GM11168 (cell line): ENCODE measurements around the gene UNKL.
"Not testable (repeated sequence)": the region's sequence is repeated elsewhere in the genome, so short reads cannot be mapped to it uniquely, and the experiment has no call there.

Experiments
- in situ Hi-C: fragments of 300-500 bp; cut with MboI; formaldehyde crosslinking; loops from one replicate; pipeline ENCODE4 v1.12.0; 2022; ENCODE audit warnings: low sequenced_read_pairs; ENCODE audit not compliant: unreplicated experiment

UNKL gene

DNA sequence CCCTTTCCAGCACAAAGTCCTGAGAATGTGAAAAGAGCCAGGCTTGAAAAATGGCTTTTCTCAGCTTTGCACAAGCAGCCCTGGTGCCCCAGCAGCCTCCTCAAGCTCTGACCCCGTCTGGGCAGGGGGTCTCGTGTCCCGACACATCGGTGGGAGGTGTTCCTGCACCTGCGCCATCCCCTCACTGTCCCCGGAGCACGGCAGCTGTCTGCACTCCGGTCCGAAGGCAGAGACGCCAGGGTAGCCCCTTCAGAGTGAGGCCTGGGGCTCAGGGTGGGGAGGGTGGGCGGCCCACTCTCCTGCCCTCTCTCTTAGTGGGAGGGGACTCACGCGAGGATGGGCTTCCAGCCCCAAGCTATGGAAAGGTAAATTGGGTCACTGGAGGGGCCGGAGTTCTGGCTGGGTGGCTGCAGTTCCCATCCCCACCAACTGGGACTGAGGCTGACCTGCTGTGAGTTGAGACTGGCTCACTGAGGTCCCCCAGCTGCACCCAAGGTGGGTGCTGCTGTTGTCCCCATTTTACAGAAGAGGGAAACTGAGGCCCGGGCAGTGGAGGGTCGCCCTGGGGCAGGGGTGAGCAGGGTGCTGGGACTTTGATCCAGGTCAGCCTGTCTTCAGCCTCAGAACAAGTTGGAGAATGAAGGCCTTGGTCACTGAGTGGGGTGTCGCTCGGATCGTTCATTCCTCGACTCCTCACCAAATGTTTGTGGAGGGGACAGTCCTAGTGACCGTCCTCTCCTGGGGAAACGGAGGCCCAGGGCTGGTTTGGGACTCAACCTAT is 83.4 kb downstream of the UNKL start:
- in situ Hi-C loops = no loop called here

DNA sequence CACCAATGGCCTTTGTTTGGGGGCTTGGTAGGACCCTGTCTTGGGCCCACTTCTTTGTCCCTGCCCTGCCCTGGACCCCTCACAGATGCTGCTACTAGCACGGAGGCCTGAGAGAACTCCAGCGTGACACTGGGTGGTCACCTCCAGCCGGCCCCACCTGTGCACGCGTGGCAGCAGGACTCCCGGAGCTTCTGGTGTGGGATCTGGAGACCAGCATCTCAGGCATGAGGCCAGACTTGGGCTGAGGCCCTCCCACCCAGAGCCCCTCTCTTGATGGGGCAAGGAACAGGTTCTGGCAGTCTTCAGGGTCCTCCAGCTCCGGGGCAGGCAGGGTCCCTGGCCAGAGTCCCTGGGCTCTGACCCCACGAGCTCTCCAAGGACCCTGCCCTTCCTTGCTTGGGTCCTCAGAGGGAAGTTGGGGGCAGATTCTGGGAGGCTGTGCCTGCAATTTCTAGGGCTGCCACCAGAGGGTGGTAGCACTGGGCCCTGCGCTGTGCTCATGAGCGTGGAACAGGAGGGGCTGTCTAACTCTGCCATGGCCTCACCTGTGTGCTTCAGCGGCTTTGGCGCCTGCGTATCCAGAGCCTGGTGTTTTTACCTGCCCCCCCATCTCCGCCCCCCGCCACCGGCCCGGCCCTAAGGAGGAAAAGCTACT is 84.1 kb downstream of the UNKL start:
- in situ Hi-C loops = no loop called here

DNA sequence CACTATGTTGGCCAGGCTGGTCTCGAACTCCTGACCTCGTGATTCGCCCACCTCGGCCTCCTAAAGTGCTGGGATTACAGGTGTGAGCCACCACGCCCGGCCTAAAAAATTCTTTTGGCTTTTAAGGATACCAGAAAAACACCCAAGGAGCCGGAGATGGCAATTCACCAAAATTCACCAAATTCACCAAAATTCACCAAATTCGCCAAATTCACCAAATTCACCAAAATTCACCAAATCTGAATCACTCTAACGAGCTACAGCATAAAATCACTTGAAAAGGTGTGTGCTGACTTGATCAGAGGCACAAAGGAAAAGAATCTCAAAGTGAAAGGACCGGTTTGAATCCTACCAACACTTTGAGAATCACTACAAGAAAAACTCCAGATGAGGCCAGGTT is 85.5 kb downstream of the UNKL start:
- in situ Hi-C loops = not testable (repeated sequence)

DNA sequence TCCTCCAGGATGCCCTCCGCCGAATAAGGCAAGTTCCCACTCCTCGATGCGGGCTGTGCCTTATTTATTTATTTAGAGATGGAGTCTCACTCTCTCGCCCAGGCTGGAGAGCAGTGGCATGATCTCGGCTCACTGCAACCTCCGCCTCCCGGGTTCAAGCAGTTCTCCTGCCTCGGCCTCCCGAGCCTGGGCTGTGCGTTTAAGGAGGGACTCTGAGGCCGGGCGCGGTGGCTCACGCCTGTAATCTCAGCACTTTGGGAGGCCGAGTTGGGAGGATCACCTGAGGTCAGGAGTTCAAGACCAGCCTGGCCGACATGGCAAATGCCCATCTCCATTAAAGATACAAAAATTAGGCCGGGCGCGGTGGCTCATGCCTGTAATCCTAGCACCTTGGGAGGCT is 86.4 kb downstream of the UNKL start:
- in situ Hi-C loops = not testable (repeated sequence)

DNA sequence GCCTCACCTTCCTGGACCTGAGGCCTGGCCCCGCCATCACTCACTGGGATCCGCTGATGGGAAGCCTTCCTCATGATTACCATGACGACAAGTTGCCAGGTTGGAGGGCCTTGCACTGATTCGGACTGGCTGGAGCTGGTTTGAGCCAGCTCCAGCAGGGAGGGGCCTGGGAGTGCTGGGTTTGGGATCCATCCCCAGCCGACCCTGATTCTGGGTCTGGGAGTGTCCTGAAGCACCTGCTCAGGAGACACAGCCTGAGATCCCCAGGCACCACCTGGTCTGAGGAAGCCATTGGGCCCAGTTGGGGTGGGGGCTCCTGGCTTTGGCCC is 86.9 kb downstream of the UNKL start:
- in situ Hi-C loops = no loop called here

DNA sequence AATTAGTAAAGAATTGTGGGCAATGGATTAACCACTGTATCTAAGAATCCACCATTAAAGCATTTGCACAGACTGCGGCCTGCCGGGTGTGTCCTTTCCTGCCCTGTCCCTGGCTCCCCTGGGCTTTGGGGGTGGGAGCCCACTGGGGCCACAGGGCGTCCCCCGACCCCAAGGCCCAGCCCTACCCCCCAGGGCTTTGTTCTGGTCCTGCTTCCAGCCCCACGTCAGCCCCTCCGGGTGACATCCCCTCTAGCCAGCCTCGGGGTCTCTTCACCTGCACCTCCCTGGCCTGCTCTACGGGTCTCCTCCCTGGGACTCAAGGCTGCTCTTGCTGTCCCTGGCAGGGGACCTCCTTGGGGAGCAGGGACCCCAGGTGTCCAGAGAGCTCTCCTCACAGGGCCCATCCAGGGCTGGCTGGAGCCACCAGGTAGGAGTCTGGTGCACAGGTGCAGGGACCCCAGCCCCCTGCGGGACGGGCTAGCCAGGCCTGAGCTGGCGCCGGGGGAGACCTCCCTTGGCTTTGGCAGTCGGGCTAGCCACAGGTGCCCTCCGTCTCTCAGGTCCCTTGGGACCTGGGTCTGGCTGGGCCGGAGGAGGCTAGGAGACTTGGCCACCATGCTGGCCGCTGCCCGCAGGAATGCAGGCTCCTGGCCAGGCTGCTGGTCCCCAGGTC is 87.4 kb downstream of the UNKL start:
- in situ Hi-C loops = no loop called here

DNA sequence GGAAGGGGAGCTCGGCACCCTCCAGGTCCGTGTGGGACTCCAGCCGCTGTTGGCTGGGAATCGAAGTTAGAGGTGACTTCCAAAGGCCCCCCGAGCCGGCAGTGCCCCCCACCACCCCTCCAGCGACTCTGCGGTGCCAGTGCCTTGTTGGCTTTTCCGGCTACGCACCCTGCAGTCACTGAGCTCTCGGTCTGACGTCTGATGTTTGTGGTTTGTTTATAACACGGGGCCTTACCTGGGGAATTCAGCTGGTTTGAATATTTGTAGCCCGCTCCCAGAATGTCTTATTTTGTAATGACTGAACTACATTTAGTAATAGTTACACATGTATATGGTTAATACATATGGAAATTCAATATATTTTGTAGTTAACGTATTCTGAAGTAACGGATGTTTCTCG is 88.1 kb downstream of the UNKL start:
- in situ Hi-C loops = no loop called here

DNA sequence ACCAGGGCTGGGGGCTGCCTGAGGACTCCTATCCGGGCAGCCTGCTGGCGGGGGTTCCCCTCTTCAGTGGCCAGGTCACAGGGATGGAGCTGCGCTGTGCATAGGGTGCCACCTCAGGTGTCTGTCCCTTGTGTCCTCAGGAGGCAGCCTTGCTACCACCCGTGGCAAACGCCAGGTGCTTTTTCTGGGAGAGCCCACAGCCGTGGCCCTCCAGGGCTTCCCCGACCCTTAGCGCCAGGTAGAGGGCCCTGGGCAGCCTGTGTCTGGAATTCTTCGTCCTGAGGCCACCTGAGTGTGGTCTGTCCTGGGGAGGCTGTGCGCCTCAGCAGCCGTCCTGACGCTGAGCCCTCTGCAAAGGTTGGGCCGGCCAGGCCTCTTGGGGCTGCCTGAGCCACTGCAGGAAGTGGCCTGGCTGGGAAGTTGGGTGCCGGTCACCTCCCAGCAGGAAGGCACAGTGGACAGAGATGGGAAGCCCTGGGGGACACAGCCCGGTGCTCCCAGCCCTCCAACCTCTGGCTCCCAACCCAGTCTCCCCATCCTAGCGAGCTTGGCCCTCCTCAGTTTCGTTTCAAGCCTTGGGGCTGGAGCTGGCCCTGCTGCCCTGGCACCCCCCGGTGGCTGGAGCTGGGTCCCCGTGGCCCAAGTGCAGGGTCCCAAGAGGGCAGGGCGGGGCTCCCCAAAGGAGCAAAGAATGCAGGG is 88.7 kb downstream of the UNKL start:
- in situ Hi-C loops = no loop called here

DNA sequence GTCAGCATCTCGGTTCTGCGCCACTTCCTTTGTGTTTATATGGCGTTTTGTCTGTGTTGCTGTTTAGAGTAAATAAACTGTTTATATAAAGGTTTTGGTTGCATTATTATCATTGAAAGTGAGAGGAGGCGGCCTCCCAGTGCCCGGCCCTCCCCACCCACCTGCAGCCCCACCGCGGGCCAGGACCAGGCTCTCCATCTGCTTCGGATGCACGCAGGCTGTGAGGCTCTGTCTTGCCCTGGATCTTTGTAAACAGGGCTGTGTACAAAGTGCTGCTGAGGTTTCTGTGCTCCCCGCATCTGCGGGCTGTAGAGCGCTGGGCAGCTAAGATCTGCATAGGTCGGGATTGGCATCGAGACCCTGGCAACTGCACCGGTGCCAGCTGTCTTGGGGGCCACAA is 89.2 kb downstream of the UNKL start:
- in situ Hi-C loops = no loop called here

DNA sequence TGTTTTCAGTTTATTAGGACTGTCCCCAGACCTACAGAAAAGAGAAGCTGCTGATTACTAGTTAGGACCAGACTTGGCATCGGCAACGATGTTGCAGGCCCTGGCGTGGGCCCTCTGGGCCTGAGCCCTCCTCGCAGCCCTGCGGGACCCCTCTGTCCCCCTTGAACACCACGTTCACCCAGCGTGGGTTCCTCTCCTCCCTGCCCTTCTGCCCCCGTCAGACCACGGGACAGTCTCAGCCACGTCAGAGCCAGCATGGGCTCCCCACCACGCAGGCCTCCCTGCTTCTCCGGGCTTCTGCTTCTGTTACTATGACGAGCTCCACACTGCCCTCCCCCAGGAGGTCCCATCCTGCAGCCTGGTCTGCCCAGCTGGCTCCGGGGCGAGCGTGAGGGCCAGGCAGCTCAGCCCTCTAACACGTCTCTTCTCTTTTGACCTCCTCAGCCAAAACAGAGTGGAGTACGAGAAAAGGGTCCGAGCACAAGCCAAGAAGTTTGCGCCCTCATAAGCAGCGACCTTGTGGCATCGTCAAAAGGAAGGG is 90.1 kb downstream of the UNKL start:
- in situ Hi-C loops = no loop called here

DNA sequence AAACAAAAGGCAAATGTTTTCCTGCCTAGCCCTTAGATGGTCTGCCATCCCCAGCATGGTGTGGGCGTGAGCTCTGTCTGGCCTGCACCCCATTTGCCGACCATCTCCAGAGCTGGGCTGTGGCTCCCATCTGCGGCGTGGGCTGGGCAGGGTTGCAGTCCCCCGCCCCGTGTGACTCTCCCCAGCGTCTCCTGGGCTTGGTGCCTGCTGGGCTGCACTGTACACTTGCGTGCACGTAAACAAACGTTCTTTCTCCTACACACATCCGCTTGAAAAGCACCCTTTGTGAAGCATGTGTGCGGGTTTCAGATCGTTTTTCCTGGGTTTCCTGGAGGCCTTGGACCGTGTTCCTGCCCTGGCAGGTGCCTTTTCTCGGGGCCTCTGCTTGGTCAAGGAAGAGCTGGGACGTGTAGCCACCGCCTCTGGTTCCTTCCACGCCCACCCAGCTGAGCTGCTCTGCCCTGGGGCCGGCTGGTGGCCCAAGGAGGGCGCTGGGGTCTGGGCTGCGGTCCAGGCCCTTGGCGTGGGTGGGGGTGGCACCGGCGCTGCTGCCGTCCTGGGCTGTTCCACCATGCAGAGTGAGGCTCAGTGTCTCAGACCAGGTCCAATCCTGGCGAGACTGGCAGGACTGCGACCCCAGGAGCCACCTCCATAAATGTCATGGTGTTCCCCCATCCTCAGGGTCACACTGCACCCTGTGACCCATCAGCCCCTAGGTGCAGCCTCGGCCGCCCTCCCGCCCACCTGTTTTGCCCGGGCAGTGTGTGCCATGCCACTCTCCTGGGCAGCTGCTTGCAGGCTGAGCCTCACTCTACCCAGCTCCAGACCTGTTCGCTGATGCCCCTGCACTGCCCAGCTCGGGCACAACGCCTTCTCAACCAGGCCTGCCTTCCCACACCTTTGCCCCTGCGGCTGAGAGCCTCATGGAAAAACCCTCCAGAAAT is 90.9 kb downstream of the UNKL start:
- in situ Hi-C loops = no loop called here

DNA sequence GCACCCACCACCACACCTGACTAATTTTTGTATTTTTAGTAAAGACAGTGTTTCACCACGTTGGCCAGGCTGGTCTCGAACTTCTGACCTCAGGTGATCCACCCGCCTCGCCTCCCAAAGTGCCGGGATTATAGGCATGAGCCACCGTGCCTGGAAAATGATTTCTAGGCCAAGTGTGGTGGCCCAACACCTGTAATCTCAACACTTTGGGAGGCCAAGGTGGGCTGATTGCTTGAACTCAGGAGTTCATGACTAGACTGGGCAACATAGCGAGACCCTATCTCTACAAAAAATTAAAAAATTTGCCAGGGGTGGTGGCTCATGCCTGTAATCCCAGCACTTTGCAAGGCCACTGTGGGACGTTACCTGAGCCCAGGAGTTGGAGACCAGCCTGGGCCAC is 92.1 kb downstream of the UNKL start:
- in situ Hi-C loops = no loop called here

DNA sequence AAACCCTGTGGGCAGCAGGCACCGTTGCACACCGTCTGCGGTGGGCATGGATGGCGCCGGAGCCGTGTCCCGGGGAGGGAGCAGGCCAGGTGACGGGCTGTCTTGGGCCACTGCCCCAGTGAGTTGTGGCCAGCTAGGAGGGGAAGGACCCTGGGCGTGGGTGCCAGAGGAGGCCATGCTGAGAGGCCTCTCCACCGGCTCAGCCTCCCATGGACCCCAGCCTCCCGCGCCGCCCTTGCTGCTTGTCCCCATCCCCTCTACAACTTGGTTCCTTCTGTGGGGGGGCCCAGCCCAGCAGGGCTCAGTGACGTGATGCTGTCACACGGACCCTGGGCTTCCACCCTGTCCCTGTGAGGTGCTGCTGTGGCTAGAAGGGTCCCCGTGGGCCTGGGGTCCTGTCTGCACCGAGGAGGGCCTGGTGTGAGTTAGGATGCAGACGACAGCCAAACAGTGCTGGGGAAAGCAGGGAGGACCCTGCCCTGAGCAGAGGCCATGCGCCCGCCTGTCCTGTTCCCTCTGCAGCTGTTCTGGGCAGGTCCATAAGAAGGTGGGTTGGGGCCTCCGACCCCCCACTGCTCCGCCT is 93.8 kb downstream of the UNKL start:
- in situ Hi-C loops = no loop called here

DNA sequence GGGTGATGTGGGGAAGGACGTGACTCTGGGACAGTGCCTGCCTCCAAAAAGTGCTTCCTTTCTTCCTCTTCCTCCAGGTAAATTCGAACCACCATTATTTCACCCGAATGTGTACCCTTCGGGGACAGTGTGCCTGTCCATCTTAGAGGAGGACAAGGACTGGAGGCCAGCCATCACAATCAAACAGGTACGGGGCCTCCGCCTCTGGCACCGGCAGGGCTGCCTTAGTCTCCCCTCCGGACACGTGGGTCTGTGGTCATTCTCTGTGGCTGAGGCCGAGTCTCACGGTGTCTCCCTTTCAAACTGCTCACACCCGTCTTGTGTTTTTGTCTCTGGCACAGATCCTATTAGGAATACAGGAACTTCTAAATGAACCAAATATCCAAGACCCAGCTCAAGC is 94.4 kb downstream of the UNKL start:
- in situ Hi-C loops = no loop called here

DNA sequence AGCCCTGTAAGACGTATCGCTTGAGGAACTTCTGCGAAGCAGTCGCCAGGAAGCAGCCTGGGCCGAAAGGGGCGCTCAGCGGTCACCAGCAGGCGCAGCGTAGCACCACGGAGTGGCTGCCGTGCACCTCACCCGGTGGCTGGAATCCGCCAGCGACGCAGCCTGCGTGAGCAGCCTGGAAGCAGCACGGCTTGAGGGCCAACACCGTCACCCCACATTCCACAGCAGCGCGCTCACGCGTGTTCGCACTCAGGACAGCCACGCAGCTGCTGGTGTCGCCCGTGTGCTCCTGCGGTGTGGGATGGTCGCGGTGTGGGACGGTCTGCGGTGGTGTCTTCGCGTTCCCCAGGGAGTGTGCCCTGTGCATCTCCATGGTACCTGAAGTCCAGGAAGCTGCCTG is 95.5 kb downstream of the UNKL start:
- in situ Hi-C loops = no loop called here

DNA sequence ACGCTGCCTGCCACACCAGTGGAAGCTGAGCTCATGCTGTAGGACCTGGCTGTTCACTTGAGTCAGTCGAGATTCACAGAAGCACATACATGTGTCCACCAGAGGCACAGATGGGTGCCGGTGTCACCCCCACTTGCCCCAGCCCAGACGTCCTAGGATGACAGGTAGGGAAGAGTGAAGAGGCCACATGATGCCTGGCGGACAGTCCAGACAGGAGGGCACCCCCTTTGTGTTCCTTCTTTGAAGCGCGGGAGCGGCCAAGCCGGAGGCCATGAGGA is 96.3 kb downstream of the UNKL start:
- in situ Hi-C loops = no loop called here

DNA sequence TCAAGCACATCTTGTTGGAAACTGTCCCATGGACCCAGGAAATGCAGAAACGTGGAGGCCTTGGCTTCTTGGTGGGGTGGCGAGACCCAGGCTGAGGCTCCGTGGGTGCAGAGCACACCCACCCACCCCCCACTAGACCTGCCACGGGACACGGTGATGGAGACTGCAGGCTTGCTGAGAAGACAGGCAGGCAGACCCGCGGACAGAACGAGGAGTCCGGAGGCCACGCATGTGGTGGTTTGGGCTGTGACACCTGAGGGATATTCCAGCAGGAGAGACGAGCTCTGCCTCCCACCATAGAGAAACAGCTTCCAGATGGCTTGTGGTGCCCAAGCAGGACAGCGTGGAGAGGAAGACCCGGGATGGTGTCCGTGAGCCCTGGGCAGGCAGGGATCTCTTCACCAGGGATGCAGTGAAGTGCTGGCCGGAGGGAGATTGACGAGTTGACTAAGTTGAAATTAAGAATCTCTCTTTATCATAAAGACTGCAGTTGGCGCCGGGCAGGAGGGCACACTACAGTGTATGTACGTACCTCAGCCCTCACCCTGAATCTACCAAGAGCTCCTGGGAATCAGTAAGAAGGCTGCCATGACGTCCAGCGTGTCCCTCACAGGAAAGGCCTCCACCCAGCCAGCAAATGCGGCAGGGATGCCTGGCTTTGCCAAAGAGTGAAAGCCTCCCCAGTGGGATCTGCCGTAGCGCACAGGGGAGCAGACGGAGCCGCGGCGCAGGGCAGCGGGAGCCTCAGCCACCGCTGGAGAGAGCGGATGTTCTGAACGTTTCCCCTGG is 96.8 kb downstream of the UNKL start:
- in situ Hi-C loops = no loop called here

DNA sequence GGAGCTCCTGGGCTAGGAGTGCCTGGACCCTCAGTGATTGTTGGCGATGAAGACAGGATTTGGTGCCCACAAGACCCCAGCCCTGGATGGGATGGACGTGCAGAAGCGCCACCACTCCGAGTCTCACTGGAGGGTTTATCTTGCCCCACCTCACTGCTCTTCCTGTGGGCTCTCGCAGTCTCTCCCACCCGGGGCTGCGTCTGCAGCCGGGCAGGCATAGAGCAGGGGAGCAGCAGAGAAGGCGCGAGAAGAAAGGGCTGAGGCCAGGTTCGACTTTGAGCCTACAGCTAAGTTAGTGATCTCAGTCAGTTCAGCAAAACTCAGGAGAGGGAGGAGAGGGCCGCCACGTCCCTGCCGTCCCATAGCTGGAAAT is 98.5 kb downstream of the UNKL start:
- in situ Hi-C loops = no loop called here
